WTC11 (cell line): Measurements from ENCODE around the gene ATP5PB.

Experiments used
- ELF4 ChIP-seq: sonication (generic); formaldehyde crosslinking; IDR thresholded peaks from 2 replicates; pipeline ENCODE4 v1.8.1; 2022; ENCODE audit warnings: low read depth, mild to moderate bottlenecking, moderate library complexity, missing genetic modification reagents
- NFYB ChIP-seq: sonication (generic); formaldehyde crosslinking; conservative IDR thresholded peaks from 2 replicates; pipeline ENCODE4 v1.8.0; 2022; ENCODE audit warnings: low read depth, missing genetic modification reagents

DNA sequence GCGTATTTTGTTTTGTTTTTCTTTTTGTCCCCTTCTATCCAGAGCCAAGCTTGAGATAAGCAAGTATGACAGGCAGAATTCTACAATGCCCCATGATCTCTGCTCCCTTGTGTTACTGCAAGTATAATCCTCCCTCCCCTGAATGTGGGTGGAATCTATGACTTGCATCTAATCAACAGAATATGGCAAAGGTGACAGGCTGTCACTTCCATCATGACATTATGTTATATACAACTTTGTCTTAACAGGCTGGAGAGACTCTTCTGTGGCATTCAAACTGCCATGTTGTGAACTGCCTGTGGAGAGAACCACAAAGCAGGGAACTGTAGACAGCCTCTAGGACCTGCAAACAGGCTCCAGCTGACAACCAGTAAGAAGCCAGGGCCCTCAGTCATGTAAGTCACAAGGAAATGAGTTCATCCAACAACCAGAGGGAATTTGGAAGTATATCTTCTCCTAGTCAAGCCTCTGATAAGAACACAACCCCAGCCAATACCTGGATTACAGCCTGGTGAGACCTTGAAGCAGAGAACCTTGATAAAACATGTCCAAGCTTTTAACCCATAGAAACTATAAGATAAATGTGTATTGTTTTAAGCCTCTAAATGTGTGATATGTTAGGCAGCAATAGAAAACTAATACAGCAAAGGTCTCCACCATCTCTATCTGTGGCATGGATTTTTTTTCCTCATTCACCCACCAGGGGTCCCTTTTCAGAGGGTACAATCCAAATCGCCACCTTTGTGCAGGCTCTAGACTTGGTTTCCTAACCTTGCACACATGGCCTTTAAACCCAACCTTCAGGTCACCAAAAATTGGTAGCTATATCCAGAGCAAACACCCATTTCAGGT is 18.8 kb downstream of the ATP5PB start:
- TF ChIP-seq NFYB (CRISPR knock-in tag), result no peak
- TF ChIP-seq ELF4 (CRISPR knock-in tag), result no peak
